C4-2B (cell line): ENCODE measurements around the gene GABPB1.

ENCODE experiments used
- H3K27ac ChIP-seq: fragments of 450-650 bp; 2 replicates; pipeline ENCODE4 v1.5.1; 2017
- CTCF ChIP-seq: fragments of 450-650 bp; conservative IDR thresholded peaks from 2 replicates; pipeline ENCODE4 v1.5.1; 2017; ENCODE audit warnings: mild to moderate bottlenecking
- ZFX ChIP-seq: fragments of 450-650 bp; IDR thresholded peaks from 2 replicates; pipeline ENCODE4 v1.6.1; 2017

GABPB1 gene

DNA sequence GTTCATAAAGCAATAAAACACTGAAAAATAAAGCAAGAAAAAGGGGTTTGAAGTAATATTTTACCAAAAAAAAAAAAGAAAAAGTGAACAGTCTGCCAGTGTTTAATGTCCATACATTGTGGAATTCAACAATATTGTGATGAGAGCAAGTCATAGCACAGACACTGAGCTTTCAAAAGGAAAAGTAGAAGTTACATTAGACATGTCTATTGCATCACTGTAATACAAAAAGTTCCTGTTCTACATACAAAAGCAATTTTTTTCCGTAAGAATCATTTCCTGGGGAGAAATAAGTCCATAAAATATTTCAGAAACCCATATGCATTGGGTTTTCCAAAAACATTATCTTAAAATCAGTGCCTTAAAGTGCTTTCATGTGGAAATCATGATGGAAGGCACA is 77.6 kb downstream of the GABPB1 start:
- H3K27ac ChIP-seq, result no peak overlapping the region

GRCh38 chr15:50275908-50276307 is 79.1 kb downstream of the GABPB1 start:
- H3K27ac ChIP-seq, result no peak overlapping the region
- no peak for TF ChIP-seq ZFX
- TF ChIP-seq CTCF, result no peak

More for the DNA sequence above, 77.6 kb downstream of the GABPB1 start:
- TF ChIP-seq ZFX, result no peak
- no peak for TF ChIP-seq CTCF

GRCh38 chr15:50275091-50275490 is 79.9 kb downstream of the GABPB1 start:
- no peak overlapping the region for H3K27ac ChIP-seq
- TF ChIP-seq ZFX (no peak), CTCF (no peak)

DNA sequence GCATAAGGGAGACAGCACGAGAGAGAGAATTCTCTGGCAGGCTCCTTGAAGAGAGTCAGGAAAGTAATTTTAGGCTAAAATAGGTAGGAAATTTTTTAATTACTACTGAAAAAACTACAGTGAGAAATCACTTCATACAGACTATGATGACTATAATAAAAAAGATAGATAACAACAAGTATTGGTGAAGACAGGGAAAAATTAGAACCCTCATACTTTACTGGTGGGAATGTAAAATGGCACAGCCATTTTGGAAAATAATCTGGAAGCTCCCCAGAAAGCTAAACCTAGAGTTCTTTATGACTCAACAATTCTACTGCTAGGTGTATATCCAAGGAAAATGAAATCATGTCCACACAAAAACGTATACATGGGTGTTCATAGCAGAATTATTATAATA is 87.4 kb downstream of the GABPB1 start:
- TF ChIP-seq ZFX, result no peak
- no peak for TF ChIP-seq CTCF
- no peak overlapping the region for H3K27ac ChIP-seq

DNA sequence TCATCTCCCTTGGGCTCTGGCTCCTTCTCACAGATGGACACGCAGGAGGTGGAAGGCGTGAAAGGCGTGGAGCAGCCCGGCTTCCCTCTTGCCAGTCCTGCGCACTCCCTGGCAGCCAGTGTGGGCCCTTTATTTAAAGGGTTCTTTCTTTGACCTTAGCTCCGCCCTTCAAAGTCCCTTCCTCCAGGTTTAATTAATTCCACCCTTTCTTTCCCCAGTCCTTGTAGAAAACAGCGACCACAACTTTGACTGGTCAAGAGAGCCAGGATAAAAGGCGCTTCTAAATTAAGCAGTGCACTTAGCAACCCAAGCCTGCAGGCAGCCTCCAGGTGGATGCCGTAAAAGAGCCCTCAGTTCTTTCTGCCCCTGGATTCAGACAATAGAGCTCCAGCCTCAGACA is 89.4 kb downstream of the GABPB1 start, which contains the start of gene HDC:
HDC (minus strand) TSS at position 107 of the 400 bp plus-strand sequence; CDS start at position 4, 103 bp downstream.
- TF ChIP-seq ZFX, result no peak
- TF ChIP-seq CTCF, result no peak
- no peak within 1 kb of the TSS for H3K27ac ChIP-seq

DNA sequence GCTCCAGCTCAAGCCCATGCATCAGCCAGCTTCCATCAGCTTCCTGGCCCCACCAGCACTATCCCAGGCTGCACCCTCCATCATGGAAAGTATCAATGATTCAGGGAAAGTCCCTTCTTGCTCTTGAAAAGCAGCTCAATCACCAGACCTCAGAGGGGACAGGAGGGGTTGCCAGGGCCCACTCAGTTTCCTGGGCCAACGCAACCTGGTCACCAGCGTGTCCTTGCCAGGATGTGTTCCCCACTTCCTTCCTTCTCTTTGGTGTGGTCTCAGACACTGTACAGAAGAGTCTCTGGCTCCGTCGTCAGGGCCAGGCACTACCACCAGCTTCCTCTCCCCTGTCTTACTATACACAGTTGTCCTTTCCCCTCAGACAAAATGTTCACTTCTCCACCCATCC is 92.5 kb downstream of the GABPB1 start:
- no peak for TF ChIP-seq CTCF
- no peak for TF ChIP-seq ZFX
- H3K27ac ChIP-seq, result no peak overlapping the region

- no peak overlapping the region; the same call in 1 of the 2 replicates for H3K27ac ChIP-seq
- TF ChIP-seq ZFX (no peak), CTCF (no peak)
These were observed 93.0 kb downstream of the GABPB1 start for GRCh38 chr15:50261981-50262380.
